GM10248 (cell line): Measurements from ENCODE around the gene LRRC14B.

Source experiments
- CTCF ChIA-PET: fragments of 300-600 bp; sonication (Branson Sonifier 250); formaldehyde crosslinking; extraction: SDS; loops from one replicate; lab custom pipeline; 2021; ENCODE audit warnings: antibody characterized with exemption; lab: Yijun Ruan, JAX
- POLR2A ChIA-PET: fragments of 350-650 bp; sonication (Branson Sonifier 250); formaldehyde crosslinking; extraction: SDS; loops from one replicate; lab custom pipeline; 2020; ENCODE audit warnings: antibody characterized with exemption; lab: Yijun Ruan, JAX
- DNase-seq: peaks from one replicate; pipeline ENCODE4 v3.0.0; 2012; ENCODE audit errors: extremely low spot score
- CTCF ChIP-seq: IDR thresholded peaks from 2 replicates; pipeline ENCODE4 v1.5.1; 2012; ENCODE audit warnings: mild to moderate bottlenecking, low read depth; ENCODE audit errors: extremely low read depth, missing control alignments, control extremely low read depth

LRRC14B gene

GRCh38 chr5:189976-190365, 1.3 kb upstream of the LRRC14B start:
- no peak for TF ChIP-seq CTCF
- DNase-seq = no peak
- ChIA-PET CTCF (interaction anchor here (1.1 kb wide), 1 partner anchor 713 kb away, joined by 3 read pairs; no protein-coding TSS in a partner anchor), POLR2A (no interaction called here)

- DNase-seq = no peak
- CTCF ChIA-PET = interaction anchor here (1.1 to 1.2 kb wide), 2 partner anchors 12 to 712 kb away, joined by 3 read pairs; no protein-coding TSS in a partner anchor
- no peak for TF ChIP-seq CTCF
- POLR2A ChIA-PET = no interaction called here
Observed at GRCh38 chr5:190366-191035, 794 bp upstream of the LRRC14B start.

GRCh38 chr5:191949-192690, 825 bp downstream of the LRRC14B start:
- no peak for DNase-seq
- CTCF ChIA-PET = interaction anchor here (0.9 to 1.2 kb wide), 3 partner anchors 10 to 712 kb away, joined by 3 read pairs; no protein-coding TSS in a partner anchor
- TF ChIP-seq CTCF = no peak
- POLR2A ChIA-PET = no interaction called here

GRCh38 chr5:192691-192969, 1.3 kb downstream of the LRRC14B start:
- POLR2A ChIA-PET = no interaction called here
- no peak for DNase-seq
- TF ChIP-seq CTCF = no peak
- CTCF ChIA-PET = interaction anchor here (0.9 to 1.0 kb wide), 2 partner anchors 27 to 711 kb away, joined by 3 read pairs; no protein-coding TSS in a partner anchor

- DNase-seq = no peak
- TF ChIP-seq CTCF = no peak
- ChIA-PET CTCF (interaction anchor here (0.9 kb wide), 1 partner anchor 26 kb away, joined by 3 read pairs; no protein-coding TSS in a partner anchor), POLR2A (no interaction called here)
Observed at GRCh38 chr5:192970-193831, 1.9 kb downstream of the LRRC14B start.

- ChIA-PET POLR2A (no interaction called here), CTCF (interaction anchor here (1.4 kb wide), 1 partner anchor 24 kb away, joined by 4 read pairs; the partner anchor contains the start of genes CCDC127 and SDHA)
Observed at GRCh38 chr5:194102-194501, 2.8 kb downstream of the LRRC14B start.

More at GRCh38 chr5:194102-194501, 2.8 kb downstream of the LRRC14B start:
- no peak for DNase-seq
- TF ChIP-seq CTCF = no peak
